GM12878 (cell line): Measurements from ENCODE around the gene VSIG10L.

Experiments used
- EZH2 ChIP-seq: IDR thresholded peaks from 2 replicates; pipeline ENCODE4 v1.6.1; 2012; ENCODE audit warnings: low read depth, mild to moderate bottlenecking, control low read depth, inconsistent platforms, low read length, borderline replicate concordance; ENCODE audit not compliant: control insufficient read depth
- IKZF2 ChIP-seq, 2 experiments: fragments of 450-650 bp; IDR thresholded peaks; 2 replicates each; pipeline ENCODE4 v1.6.1; 2017; ENCODE audit warnings: mild to moderate bottlenecking in 2 of 2, moderate library complexity in 2 of 2
- NFYB ChIP-seq: IDR thresholded peaks from 2 replicates; pipeline ENCODE4 v1.6.1; 2011; ENCODE audit warnings: low read depth, mild to moderate bottlenecking, low read length, improper control_type of control experiment, moderate library complexity; ENCODE audit not compliant: insufficient read depth
- RFX5 ChIP-seq: IDR thresholded peaks from 2 replicates; pipeline ENCODE4 v1.6.1; 2011; ENCODE audit warnings: low read depth, low read length, improper control_type of control experiment

DNA sequence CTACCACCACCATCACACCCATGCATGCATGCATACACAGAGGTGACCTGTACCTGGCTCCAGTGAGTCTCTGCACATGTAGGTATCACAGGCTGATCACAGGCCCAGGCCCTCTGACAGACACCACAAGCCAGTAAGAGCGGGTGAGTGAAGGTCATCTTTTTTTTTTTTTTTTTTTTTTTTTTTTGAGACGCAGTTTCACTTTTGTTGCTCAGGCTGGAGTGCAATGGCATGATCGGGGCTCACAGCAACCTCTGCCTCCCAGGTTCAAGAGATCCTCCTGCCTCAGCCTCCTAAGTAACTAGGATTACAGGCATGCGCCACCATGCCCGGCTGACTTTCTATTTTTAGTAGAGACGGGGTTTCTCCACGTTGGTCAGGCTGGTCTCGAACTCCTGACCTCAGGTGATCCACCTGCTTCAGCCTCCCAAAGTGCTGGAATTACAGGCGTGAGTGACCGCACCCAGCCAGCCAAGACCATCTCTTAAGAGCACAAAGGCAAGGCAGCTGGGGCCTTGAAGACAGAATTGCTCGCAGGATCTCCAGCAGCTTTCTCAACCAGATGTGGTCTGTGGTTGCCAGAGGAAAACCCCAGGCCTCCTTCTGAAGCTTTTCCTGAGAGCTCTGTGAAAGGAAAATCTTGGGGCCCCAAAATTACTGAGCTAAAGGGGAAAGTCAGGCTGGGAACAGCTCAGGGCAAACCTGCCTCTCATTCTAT, 33.7 kb upstream of the VSIG10L start:
- TF ChIP-seq IKZF2 (IDR thresholded peaks at IDR 0.05) (peak; percentile 88 to 93), EZH2 (no peak), RFX5 (no peak), NFYB (no peak)
